Activated naive CD8-positive, alpha-beta T cell treated with anti-CD3 and anti-CD28 coated beads, Interleukin-2, amount 50 U/mL, for 24 hours (primary cell): ENCODE results near the gene MRPL24.

Source experiments
- ATAC-seq: fragments of 150-1000 bp; cut with Tn5 transposase; one replicate; pipeline ENCODE4 v1.10.0; 2021
- DNase-seq: peaks from one replicate; pipeline ENCODE4 v3.0.0; 2021
- H3K27ac Mint-ChIP-seq: one replicate; pipeline ENCODE4 v1.8.0; 2021; ENCODE audit warnings: mild to moderate bottlenecking, mixed read lengths
- H3K27me3 Mint-ChIP-seq: one replicate; pipeline ENCODE4 v1.8.0; 2021; ENCODE audit warnings: mixed read lengths
- H3K36me3 Mint-ChIP-seq: one replicate; pipeline ENCODE4 v1.8.0; 2021; ENCODE audit warnings: low read depth, mixed read lengths
- H3K4me1 Mint-ChIP-seq: one replicate; pipeline ENCODE4 v1.8.0; 2021; ENCODE audit warnings: mixed read lengths
- H3K4me3 Mint-ChIP-seq: one replicate; pipeline ENCODE4 v1.8.0; 2021; ENCODE audit warnings: mild to moderate bottlenecking, moderate library complexity, mixed read lengths
- H3K9me3 Mint-ChIP-seq: one replicate; pipeline ENCODE4 v1.8.0; 2021; ENCODE audit warnings: mixed read lengths

MRPL24 gene

GRCh38 chr1:156689953-156690674 lies 50.8 kb downstream of the MRPL24 start:
- peaks cover 60% of the 10 kb centered on the region for H3K27me3 Mint-ChIP-seq
- no peaks in the 10 kb centered on the region for H3K36me3 Mint-ChIP-seq
- DNase-seq: no peak
- no peak for ATAC-seq
- H3K4me3 Mint-ChIP-seq: no peak overlapping the region
- no peaks in the 10 kb centered on the region for H3K9me3 Mint-ChIP-seq
- H3K27ac Mint-ChIP-seq: no peak overlapping the region
- peaks cover 15% of the 10 kb centered on the region for H3K4me1 Mint-ChIP-seq

DNA sequence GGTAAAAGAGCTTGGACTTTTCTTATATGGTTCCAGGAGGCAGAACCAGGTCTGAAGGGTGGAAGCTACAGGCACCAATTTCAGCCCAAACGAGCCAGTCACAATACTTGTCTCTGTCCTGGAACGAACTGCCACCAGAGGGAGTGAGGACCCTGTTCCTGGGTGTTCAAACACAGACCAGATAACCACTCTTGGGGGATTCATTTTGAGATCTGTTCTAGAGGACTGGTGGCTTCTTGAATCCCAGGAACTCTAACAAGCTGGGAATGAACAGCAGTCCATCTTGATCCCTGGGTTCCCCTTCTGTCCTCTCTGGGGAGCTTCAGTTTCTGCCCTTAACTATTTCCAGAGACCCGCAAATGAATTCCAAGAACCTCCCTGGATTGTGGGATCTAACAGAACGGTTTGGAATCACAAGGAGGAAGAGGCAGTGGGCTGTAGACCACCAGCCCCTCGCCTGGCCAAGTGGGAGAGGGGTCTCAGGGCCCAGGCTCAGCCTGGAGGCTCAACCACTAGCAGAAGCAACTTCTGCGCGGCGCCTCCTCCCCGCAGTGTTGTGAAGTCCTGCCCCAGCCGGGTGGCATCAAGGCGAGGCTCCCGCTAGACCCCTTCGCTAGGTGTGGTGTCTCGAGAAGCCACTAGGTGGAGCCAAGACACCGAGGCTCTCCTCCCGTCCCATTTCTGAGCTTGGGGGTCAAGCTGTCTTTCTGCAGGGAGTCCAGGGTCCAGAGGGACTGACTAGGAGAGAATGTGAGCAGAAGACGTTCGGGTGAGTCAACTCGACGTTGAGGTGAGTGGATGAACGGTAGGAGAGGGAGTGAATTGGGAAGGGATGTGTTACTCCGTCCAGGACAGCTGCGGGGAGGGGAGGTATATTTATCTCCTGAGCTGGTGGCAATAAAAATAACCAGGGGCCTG lies 51.6 kb downstream of the MRPL24 start:
- H3K9me3 Mint-ChIP-seq: no peaks in the 10 kb centered on the region
- peak; percentile 91 for ATAC-seq
- peak; percentile 79 for DNase-seq
- H3K27ac Mint-ChIP-seq: no peak overlapping the region
- H3K4me3 Mint-ChIP-seq: no peak overlapping the region
- peaks cover 56% of the 10 kb centered on the region for H3K27me3 Mint-ChIP-seq
- H3K36me3 Mint-ChIP-seq: no peaks in the 10 kb centered on the region
- peaks cover 21% of the 10 kb centered on the region for H3K4me1 Mint-ChIP-seq
